ENCODE data around the gene ANKRD17. TPM values are rescaled to one million over a fixed set of nuclear protein-coding genes. Genes with fewer than 3 reads are reported as not detected.

Gene ANKRD17
- polyA plus RNA-seq, 1 of the 3 experiments (the other 2 are of a cell fraction), result 25.6 TPM

DNA sequence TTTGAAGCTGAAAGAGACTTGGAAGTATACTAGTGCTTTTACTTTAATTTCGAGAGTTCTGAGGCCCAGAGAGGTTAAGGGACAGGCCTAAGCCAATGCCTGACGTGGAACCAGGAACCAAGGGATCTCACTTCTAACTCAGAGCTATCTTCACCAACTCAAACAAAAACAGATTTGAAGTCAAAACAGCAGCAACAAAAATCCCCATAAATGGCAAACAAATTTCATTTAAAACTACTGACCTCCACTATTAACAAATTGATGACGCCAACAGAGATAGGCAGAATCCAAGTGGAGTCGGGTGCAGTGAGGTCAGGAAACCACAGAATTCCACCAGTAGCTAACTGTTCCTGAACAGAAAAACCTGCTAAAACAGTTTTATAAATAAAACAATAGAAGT lies 194.1 kb downstream of the ANKRD17 start:
- Histone ChIP-seq H3K4me1 (ENCODE audit: control insufficient read depth in 1 of 2, insufficient read depth in 2 of 2, low read depth in 1 of 2, low read length in 1 of 2) (peaks cover 0 to 2% of the 10 kb centered on the region in 2 experiments; a peak in 2 of 4 replicates), H3K27me3 (ENCODE audit: insufficient read depth) (no peaks in the 10 kb centered on the region), H3K4me3 (ENCODE audit: low read depth in 2 of 2, low read length in 1 of 2) (no peak overlapping the region), H3F3A (replicated peaks; ENCODE audit: insufficient read depth) (peaks cover 10% of the 10 kb centered on the region), H3K9me2 (no peaks in the 10 kb centered on the region), H4K20me1 (ENCODE audit: insufficient read depth) (no peaks in the 10 kb centered on the region), H3K9me3 (no peaks in the 10 kb centered on the region), H3K36me3 (replicated peaks in 1 of 2; ENCODE audit: control insufficient read depth in 1 of 2, insufficient read depth in 2 of 2, low read length in 1 of 2) (peaks cover 32 to 40% of the 10 kb centered on the region in 2 experiments), H3K79me2 (ENCODE audit: insufficient read depth) (peaks cover 48% of the 10 kb centered on the region), H3K9ac (no peak overlapping the region), H2AFZ (ENCODE audit: low read depth) (no peak overlapping the region), H3K4me2 (no peak overlapping the region), H3K27ac (ENCODE audit: low read depth in 2 of 2, low read length in 1 of 2) (no peak overlapping the region)
- no peak for DNase-seq
- CTCF ChIA-PET, result no interaction called here
- TF ChIP-seq SIN3A (IDR thresholded peaks at IDR 0.05; ENCODE audit: borderline replicate concordance, low read depth, low read length) (no peak), TEAD4 (IDR thresholded peaks at IDR 0.05; ENCODE audit: borderline replicate concordance, insufficient read depth) (no peak), MEF2A (IDR thresholded peaks at IDR 0.05; ENCODE audit: borderline replicate concordance, low read depth) (no peak), FOSL2 (IDR thresholded peaks at IDR 0.05; ENCODE audit: borderline replicate concordance, low read depth) (no peak), JUND (IDR thresholded peaks at IDR 0.05) (no peak), RFX5 (IDR thresholded peaks at IDR 0.05; ENCODE audit: low read length) (no peak), USF2 (IDR thresholded peaks at IDR 0.05; ENCODE audit: borderline replicate concordance, low read depth, low read length) (no peak), TAF1 (IDR thresholded peaks at IDR 0.05; ENCODE audit: borderline replicate concordance, low read depth, low read length) (no peak), YY1 (IDR thresholded peaks at IDR 0.05; ENCODE audit: low read depth) (no peak), PBX3 (IDR thresholded peaks at IDR 0.05) (no peak)
- TF ChIP-seq, protein P1, sequence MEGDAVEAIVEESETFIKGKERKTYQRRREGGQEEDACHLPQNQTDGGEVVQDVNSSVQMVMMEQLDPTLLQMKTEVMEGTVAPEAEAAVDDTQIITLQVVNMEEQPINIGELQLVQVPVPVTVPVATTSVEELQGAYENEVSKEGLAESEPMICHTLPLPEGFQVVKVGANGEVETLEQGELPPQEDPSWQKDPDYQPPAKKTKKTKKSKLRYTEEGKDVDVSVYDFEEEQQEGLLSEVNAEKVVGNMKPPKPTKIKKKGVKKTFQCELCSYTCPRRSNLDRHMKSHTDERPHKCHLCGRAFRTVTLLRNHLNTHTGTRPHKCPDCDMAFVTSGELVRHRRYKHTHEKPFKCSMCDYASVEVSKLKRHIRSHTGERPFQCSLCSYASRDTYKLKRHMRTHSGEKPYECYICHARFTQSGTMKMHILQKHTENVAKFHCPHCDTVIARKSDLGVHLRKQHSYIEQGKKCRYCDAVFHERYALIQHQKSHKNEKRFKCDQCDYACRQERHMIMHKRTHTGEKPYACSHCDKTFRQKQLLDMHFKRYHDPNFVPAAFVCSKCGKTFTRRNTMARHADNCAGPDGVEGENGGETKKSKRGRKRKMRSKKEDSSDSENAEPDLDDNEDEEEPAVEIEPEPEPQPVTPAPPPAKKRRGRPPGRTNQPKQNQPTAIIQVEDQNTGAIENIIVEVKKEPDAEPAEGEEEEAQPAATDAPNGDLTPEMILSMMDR (IDR thresholded peaks at IDR 0.05), result no peak
- TF ChIP-seq, protein P2, sequence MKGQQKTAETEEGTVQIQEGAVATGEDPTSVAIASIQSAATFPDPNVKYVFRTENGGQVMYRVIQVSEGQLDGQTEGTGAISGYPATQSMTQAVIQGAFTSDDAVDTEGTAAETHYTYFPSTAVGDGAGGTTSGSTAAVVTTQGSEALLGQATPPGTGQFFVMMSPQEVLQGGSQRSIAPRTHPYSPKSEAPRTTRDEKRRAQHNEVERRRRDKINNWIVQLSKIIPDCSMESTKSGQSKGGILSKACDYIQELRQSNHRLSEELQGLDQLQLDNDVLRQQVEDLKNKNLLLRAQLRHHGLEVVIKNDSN (IDR thresholded peaks at IDR 0.05; ENCODE audit: borderline replicate concordance, low read depth), result no peak
- TF ChIP-seq, protein P3, sequence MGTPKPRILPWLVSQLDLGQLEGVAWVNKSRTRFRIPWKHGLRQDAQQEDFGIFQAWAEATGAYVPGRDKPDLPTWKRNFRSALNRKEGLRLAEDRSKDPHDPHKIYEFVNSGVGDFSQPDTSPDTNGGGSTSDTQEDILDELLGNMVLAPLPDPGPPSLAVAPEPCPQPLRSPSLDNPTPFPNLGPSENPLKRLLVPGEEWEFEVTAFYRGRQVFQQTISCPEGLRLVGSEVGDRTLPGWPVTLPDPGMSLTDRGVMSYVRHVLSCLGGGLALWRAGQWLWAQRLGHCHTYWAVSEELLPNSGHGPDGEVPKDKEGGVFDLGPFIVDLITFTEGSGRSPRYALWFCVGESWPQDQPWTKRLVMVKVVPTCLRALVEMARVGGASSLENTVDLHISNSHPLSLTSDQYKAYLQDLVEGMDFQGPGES (IDR thresholded peaks at IDR 0.05; ENCODE audit: low read depth, low read length), result no peak
- 87% methylated on average over 4 of the region's 4 CpGs for WGBS (ENCODE audit: low lambda C conversion rate)
- POLR2A ChIA-PET, result interaction anchor here (1.1 kb wide), 1 partner anchor 195 kb away, joined by 4 read pairs; no protein-coding TSS in a partner anchor

Data from SK-N-SH (cell line).